Trophoblast cell (in vitro differentiated cells and primary cell): ENCODE data around the gene ANGPTL7.
"Not testable (repeated sequence)": the region's sequence is repeated elsewhere in the genome, so short reads cannot be mapped to it uniquely, and the experiment has no call there.

Experiments used
- DNase-seq, 2 donors: peaks; one replicate each; pipeline ENCODE4 v3.0.0-alpha.2; 2016
- H2AFZ ChIP-seq: 2 replicates; pipeline ENCODE4 v1.6.1; 2013; ENCODE audit warnings: low read length, moderate library complexity, mild to moderate bottlenecking; ENCODE audit not compliant: insufficient read depth, poor library complexity
- H2AK5ac ChIP-seq: 2 replicates; pipeline ENCODE4 v1.6.1; 2013; ENCODE audit warnings: mild to moderate bottlenecking, low read length
- H2BK120ac ChIP-seq: 2 replicates; pipeline ENCODE4 v1.6.1; 2013; ENCODE audit warnings: low read length, mild to moderate bottlenecking, moderate library complexity; ENCODE audit not compliant: insufficient read depth, poor library complexity
- H2BK12ac ChIP-seq: 2 replicates; pipeline ENCODE4 v1.6.1; 2013; ENCODE audit warnings: mild to moderate bottlenecking, low read length, moderate library complexity
- H2BK5ac ChIP-seq: 2 replicates; pipeline ENCODE4 v1.6.1; 2013; ENCODE audit warnings: low read length, low read depth, moderate library complexity, mild to moderate bottlenecking; ENCODE audit not compliant: poor library complexity
- H3K14ac ChIP-seq: 2 replicates; pipeline ENCODE4 v1.6.1; 2013; ENCODE audit warnings: mild to moderate bottlenecking, low read length
- H3K18ac ChIP-seq: 2 replicates; pipeline ENCODE4 v1.6.1; 2013; ENCODE audit warnings: mild to moderate bottlenecking, low read length
- H3K23ac ChIP-seq: 2 replicates; pipeline ENCODE4 v1.6.1; 2013; ENCODE audit warnings: low read length
- H3K27ac ChIP-seq: 2 replicates; pipeline ENCODE4 v1.5.1; 2013; ENCODE audit warnings: low read depth, mild to moderate bottlenecking, inconsistent platforms, low read length, moderate library complexity
- H3K27me3 ChIP-seq: 2 replicates; pipeline ENCODE4 v1.6.1; 2013; ENCODE audit warnings: inconsistent platforms, mild to moderate bottlenecking, low read length, moderate library complexity; ENCODE audit not compliant: insufficient read depth
- H3K36me3 ChIP-seq, 2 experiments: 1 replicate in 1 of 2; 2 replicates in 1 of 2; pipeline ENCODE4 v1.6.1; 2013; ENCODE audit warnings: low read length in 2 of 2, mild to moderate bottlenecking in 2 of 2, moderate library complexity in 1 of 2; ENCODE audit not compliant: insufficient read depth in 2 of 2, control insufficient read depth in 1 of 2
- H3K4ac ChIP-seq: 2 replicates; pipeline ENCODE4 v1.6.1; 2013; ENCODE audit warnings: low read depth, mild to moderate bottlenecking, low read length, moderate library complexity
- H3K4me1 ChIP-seq, 2 experiments: 1 replicate in 1 of 2; 2 replicates in 1 of 2; pipeline ENCODE4 v1.6.1; 2013; ENCODE audit warnings: low read length in 2 of 2, mild to moderate bottlenecking in 2 of 2, moderate library complexity in 1 of 2; ENCODE audit not compliant: insufficient read depth in 2 of 2, control insufficient read depth in 1 of 2
- H3K4me2 ChIP-seq: 2 replicates; pipeline ENCODE4 v1.6.1; 2013; ENCODE audit warnings: inconsistent platforms, mild to moderate bottlenecking, low read length, moderate library complexity
- H3K4me3 ChIP-seq: 2 replicates; pipeline ENCODE4 v1.5.1; 2013; ENCODE audit warnings: mild to moderate bottlenecking, low read depth, low read length, inconsistent platforms
- H3K79me1 ChIP-seq: one replicate; pipeline ENCODE4 v1.6.1; 2013; ENCODE audit warnings: low read length
- H3K79me2 ChIP-seq: 2 replicates; pipeline ENCODE4 v1.6.1; 2013; ENCODE audit warnings: low read length, mild to moderate bottlenecking; ENCODE audit not compliant: control insufficient read depth, insufficient read depth, poor library complexity
- H3K9ac ChIP-seq: 2 replicates; pipeline ENCODE4 v1.6.1; 2013; ENCODE audit warnings: mild to moderate bottlenecking, low read length
- H3K9me3 ChIP-seq: 2 replicates; pipeline ENCODE4 v1.6.1; 2013; ENCODE audit warnings: low read depth, mild to moderate bottlenecking, control low read depth, inconsistent platforms, low read length; ENCODE audit not compliant: insufficient read depth
- H4K12ac ChIP-seq: 2 replicates; pipeline ENCODE4 v1.6.1; 2013; ENCODE audit warnings: low read depth, mild to moderate bottlenecking, low read length, moderate library complexity
- H4K8ac ChIP-seq: 2 replicates; pipeline ENCODE4 v1.6.1; 2013; ENCODE audit warnings: low read depth, mild to moderate bottlenecking, low read length, moderate library complexity
- H4K91ac ChIP-seq: one replicate; pipeline ENCODE4 v1.6.1; 2013; ENCODE audit warnings: low read depth, mild to moderate bottlenecking, low read length, moderate library complexity
- WGBS: extraction: QIAGEN DNeasy Blood & Tissue Kit; methylation state at CpG from one replicate; pipeline ENCODE4 v1.1.7; 2013; ENCODE audit warnings: missing lambda C conversion rate; ENCODE audit not compliant: insufficient read length, insufficient coverage; ENCODE audit errors: extremely low coverage; 5-methylcytosine and 5-hydroxymethylcytosine counted together

Gene ANGPTL7

DNA sequence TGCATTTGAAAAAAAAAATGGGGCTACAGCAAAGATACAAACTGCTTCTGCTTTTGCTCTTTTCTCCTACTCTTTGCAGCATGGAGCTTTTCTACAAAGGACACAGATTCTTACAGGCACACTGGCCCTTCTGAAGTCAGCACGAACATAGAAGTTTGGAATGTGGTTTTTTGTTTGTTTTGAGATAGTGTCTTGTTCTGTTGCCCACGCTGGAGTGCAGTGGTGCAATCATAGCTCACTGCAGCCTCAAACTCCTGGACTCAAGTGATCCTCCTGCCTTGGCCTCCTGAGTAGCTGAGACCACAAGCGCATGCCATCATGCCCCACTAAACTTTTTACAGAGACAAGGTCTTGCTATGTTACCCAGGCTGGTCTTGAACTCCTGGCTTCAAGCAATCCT lies 9.4 kb upstream of the ANGPTL7 start:
- DNase-seq, H3K36me3 ChIP-seq, H3K79me2 ChIP-seq, H3K27me3 ChIP-seq, H3K9me3 ChIP-seq, H4K91ac ChIP-seq, H3K79me1 ChIP-seq, H4K12ac ChIP-seq, H2AFZ ChIP-seq, H4K8ac ChIP-seq, H2AK5ac ChIP-seq, H3K9ac ChIP-seq, H3K18ac ChIP-seq, H3K4me2 ChIP-seq, H3K23ac ChIP-seq, H2BK5ac ChIP-seq, H2BK12ac ChIP-seq, H3K27ac ChIP-seq, H3K4me3 ChIP-seq, H3K4ac ChIP-seq, H2BK120ac ChIP-seq, H3K14ac ChIP-seq: not testable (repeated sequence)
- WGBS: no CpG with 5 or more reads among the region's 3 CpGs
- H3K4me1 ChIP-seq: peaks cover 18 to 20% of the 10 kb centered on the region in 2 experiments

DNA sequence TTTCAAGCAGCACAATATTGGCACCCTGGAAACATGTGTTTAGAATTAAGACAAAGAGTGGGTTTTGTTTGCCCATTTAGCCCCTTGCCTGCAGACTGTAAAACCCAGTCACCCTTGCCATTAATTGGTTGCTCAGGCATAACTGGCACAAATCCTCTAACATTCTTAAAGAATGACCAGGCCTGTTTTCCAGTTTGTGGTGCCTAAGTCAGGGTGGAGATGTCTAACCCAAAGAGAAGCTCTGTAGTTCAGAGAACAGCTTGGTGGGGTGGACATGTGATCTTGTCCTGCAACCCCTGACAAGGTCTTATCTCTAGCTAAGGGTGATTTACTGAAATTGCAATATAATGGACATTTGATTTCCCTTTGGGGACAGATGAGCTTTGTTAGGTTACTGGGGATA lies 8.8 kb upstream of the ANGPTL7 start:
- H4K12ac ChIP-seq: no peak overlapping the region
- H2BK12ac ChIP-seq: no peak overlapping the region
- no peak overlapping the region for H2AK5ac ChIP-seq
- H3K79me1 ChIP-seq: no peaks in the 10 kb centered on the region
- H3K4ac ChIP-seq: no peak overlapping the region
- H3K9me3 ChIP-seq: no peaks in the 10 kb centered on the region
- H3K9ac ChIP-seq: no peak overlapping the region
- H3K27me3 ChIP-seq: no peaks in the 10 kb centered on the region
- H3K36me3 ChIP-seq: peaks cover 3 to 4% of the 10 kb centered on the region in 2 experiments
- peaks cover 18 to 20% of the 10 kb centered on the region in 2 experiments for H3K4me1 ChIP-seq
- no peak overlapping the region for H2BK5ac ChIP-seq
- H3K79me2 ChIP-seq: no peaks in the 10 kb centered on the region
- H3K14ac ChIP-seq: no peak overlapping the region
- H3K23ac ChIP-seq: no peak overlapping the region
- H3K4me2 ChIP-seq: no peak overlapping the region
- no peak overlapping the region for H4K8ac ChIP-seq
- no peak overlapping the region for H2BK120ac ChIP-seq
- H2AFZ ChIP-seq: no peak overlapping the region
- no peak overlapping the region for H3K27ac ChIP-seq
- no peak overlapping the region for H3K4me3 ChIP-seq
- peak in 1 of 2 donors; percentile 4 for DNase-seq
- H4K91ac ChIP-seq: no peak overlapping the region
- H3K18ac ChIP-seq: no peak overlapping the region

DNA sequence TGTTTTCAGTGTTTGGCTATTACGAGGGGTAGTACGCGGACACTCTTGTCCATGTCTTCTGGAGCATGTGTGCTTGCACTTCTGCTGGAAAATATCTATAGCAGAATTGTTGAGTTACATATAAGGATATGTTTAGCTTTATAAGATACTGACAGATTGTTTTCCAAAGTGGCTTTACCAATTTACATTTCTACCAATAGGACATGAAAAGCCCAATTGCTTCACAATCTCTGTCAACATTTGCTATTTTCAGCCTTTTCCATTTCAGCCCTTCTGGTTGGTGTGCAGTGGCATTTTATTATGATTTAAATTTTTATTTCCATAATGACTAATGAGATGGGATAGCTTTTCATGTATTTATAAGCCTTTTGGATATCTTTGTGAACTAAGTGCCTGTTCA lies 6.3 kb upstream of the ANGPTL7 start:
- H2BK5ac ChIP-seq: no peak overlapping the region
- no peak overlapping the region for H3K9ac ChIP-seq
- no peak overlapping the region for H4K12ac ChIP-seq
- H3K27me3 ChIP-seq: no peaks in the 10 kb centered on the region
- no peaks in the 10 kb centered on the region for H3K9me3 ChIP-seq
- DNase-seq: no peak
- H2AK5ac ChIP-seq: no peak overlapping the region
- no peaks in the 10 kb centered on the region for H3K79me1 ChIP-seq
- no CpG with 5 or more reads among the region's 3 CpGs for WGBS
- no peak overlapping the region for H4K8ac ChIP-seq
- H3K79me2 ChIP-seq: peaks cover 2% of the 10 kb centered on the region
- no peak overlapping the region for H4K91ac ChIP-seq
- no peak overlapping the region for H3K23ac ChIP-seq
- no peak overlapping the region for H2AFZ ChIP-seq
- no peak overlapping the region for H3K4me3 ChIP-seq
- no peak overlapping the region for H2BK12ac ChIP-seq
- no peak overlapping the region for H3K18ac ChIP-seq
- peaks cover 4% of the 10 kb centered on the region in 2 experiments for H3K4me1 ChIP-seq
- no peak overlapping the region for H3K4ac ChIP-seq
- no peak overlapping the region for H3K14ac ChIP-seq
- H3K27ac ChIP-seq: no peak overlapping the region
- H3K36me3 ChIP-seq: peaks cover 5 to 6% of the 10 kb centered on the region in 2 experiments
- H3K4me2 ChIP-seq: no peak overlapping the region
- no peak overlapping the region for H2BK120ac ChIP-seq

DNA sequence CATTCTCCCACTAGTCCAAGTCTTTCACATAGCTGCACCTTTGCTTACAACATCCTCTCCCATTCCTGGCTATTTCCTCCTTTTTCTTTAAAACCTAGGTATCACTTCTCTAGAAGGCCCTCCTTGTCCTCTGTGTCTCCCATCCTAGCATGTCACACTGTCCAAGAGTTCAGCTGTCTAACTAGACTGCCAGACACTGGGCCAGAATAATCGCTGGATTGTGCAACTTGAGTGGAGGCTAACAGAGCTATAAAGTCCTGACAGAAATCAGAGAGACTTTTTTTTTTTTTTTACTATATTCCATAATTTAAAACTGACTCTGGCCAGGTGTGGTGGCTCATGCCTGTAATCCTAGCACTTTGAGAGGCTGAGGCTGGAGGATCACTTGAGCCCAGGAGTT lies 4.2 kb upstream of the ANGPTL7 start:
- no peak for DNase-seq
- H3K18ac ChIP-seq: no peak overlapping the region
- no peak overlapping the region for H3K14ac ChIP-seq
- no peaks in the 10 kb centered on the region for H3K27me3 ChIP-seq
- H3K4me3 ChIP-seq: no peak overlapping the region
- no peak overlapping the region for H3K27ac ChIP-seq
- H3K36me3 ChIP-seq: peaks cover 11 to 18% of the 10 kb centered on the region in 2 experiments
- H3K4ac ChIP-seq: no peak overlapping the region
- no peak overlapping the region for H2AK5ac ChIP-seq
- no peak overlapping the region for H2AFZ ChIP-seq
- WGBS: no CpG with 5 or more reads among the region's 1 CpG
- H4K91ac ChIP-seq: no peak overlapping the region
- no peak overlapping the region for H2BK12ac ChIP-seq
- H4K8ac ChIP-seq: no peak overlapping the region
- no peak overlapping the region for H3K9ac ChIP-seq
- H4K12ac ChIP-seq: no peak overlapping the region
- peaks cover 0 to 4% of the 10 kb centered on the region in 2 experiments for H3K4me1 ChIP-seq
- no peak overlapping the region for H3K23ac ChIP-seq
- H2BK120ac ChIP-seq: no peak overlapping the region
- no peaks in the 10 kb centered on the region for H3K79me1 ChIP-seq
- no peaks in the 10 kb centered on the region for H3K9me3 ChIP-seq
- H2BK5ac ChIP-seq: no peak overlapping the region
- H3K4me2 ChIP-seq: no peak overlapping the region
- peaks cover 2% of the 10 kb centered on the region for H3K79me2 ChIP-seq
